Parietal lobe (tissue), 2 donors: Measurements from ENCODE around the gene KLK15. TPM values are rescaled to one million over a fixed set of nuclear protein-coding genes. Genes with fewer than 3 reads are reported as not detected.

Experiments
- small RNA-seq: library from RNA; depleted of rRNA; stranded (forward); fragments of <200 nt; gene quantifications from one replicate; pipeline ENCODE3, GENCODE V24; 2014; ENCODE audit warnings: low replicate concordance
- total RNA-seq: library from RNA; depleted of rRNA; stranded (reverse); fragments of >200 nt; gene quantifications from one replicate; pipeline ENCODE4 v1.2.3, GENCODE V29; 2014

Gene KLK15
- not detected for total RNA-seq

GRCh38 chr19:50833117-50833801 lies at the start of gene KLK15:
Gene KLK15, minus strand, starts transcription at chr19:50833574. Its CDS starts 2,082 bp downstream, at chr19:50831492.

GRCh38 chr19:50873056-50873455 lies 39.7 kb upstream of the KLK15 start, which contains the start of gene KLK2:
Gene KLK2, plus strand, starts transcription at chr19:50873439. Its CDS starts 35 bp downstream, at chr19:50873474.

GRCh38 chr19:50854636-50855410 lies 21.4 kb upstream of the KLK15 start, which contains the start of gene KLK3:
Gene KLK3, plus strand, starts transcription at chr19:50854915. Its CDS starts 41 bp downstream, at chr19:50854956.

GRCh38 chr19:50823389-50824042 lies 9.9 kb downstream of the KLK15 start, which contains the start of gene KLK1:
Gene KLK1, minus strand, starts transcription at chr19:50823787. Its CDS starts 39 bp downstream, at chr19:50823748.

GRCh38 chr19:50790396-50790795 lies 43.0 kb downstream of the KLK15 start, which contains the start of gene ACP4:
Gene ACP4, plus strand, starts transcription at chr19:50790415. Its CDS starts 0 bp downstream, at chr19:50790415.

Small RNA genes within 50 kb of the gene (small RNA-seq; reads per million reads assigned to genes)
- gene SNORD88A (149 reads per million, percentile 96 among the genes with 10 or more reads in this experiment), gene SNORD88B (not detected), gene SNORD88C (not detected)

Other genes with a start within 250 kb of the KLK15 start
- gene SYT3, start 193.7 kb downstream of the KLK15 start, total RNA-seq = 24.7 TPM
- gene C19orf81, start 184.1 kb downstream of the KLK15 start, total RNA-seq = not detected
- gene SHANK1, start 113.8 kb downstream of the KLK15 start, total RNA-seq = 49.1 TPM
- 2.5 TPM for gene CLEC11A, start 110.2 kb downstream of the KLK15 start, total RNA-seq
- gene GPR32, start 63.1 kb downstream of the KLK15 start, total RNA-seq = not detected
- gene ACP4, start 43.2 kb downstream of the KLK15 start, total RNA-seq = not detected
- not detected for gene KLK1, start 9.8 kb downstream of the KLK15 start, total RNA-seq
- not detected for gene KLK3, start 21.3 kb upstream of the KLK15 start, total RNA-seq
- gene KLK2, start 39.9 kb upstream of the KLK15 start, total RNA-seq = not detected
- gene KLK4, start 77.8 kb upstream of the KLK15 start, total RNA-seq = not detected
- not detected for gene KLK5, start 119.5 kb upstream of the KLK15 start, total RNA-seq
- gene KLK6, start 136.0 kb upstream of the KLK15 start, total RNA-seq = not detected
- gene KLK7, start 150.3 kb upstream of the KLK15 start, total RNA-seq = not detected
- gene KLK8, start 168.0 kb upstream of the KLK15 start, total RNA-seq = not detected
- gene KLK10, start 186.1 kb upstream of the KLK15 start, total RNA-seq = not detected
- gene KLK11, start 193.0 kb upstream of the KLK15 start, total RNA-seq = not detected
- gene KLK12, start 201.4 kb upstream of the KLK15 start, total RNA-seq = not detected
- not detected for gene KLK13, start 231.5 kb upstream of the KLK15 start, total RNA-seq
- gene KLK14, start 249.3 kb upstream of the KLK15 start, total RNA-seq = 0.63 TPM